Measurements from ENCODE around the gene CCL22. TPM values are rescaled to one million over a fixed set of nuclear protein-coding genes. Genes with fewer than 3 reads are reported as not detected.

The CCL22 gene
- total and polyA plus RNA-seq, 2 donors (not counting 1 experiment from before 2014, with no cell fraction given) = not detected

- no peaks in the 10 kb centered on the region for H4K20me1 ChIP-seq (ENCODE audit: control insufficient read depth, extremely low read depth, insufficient read depth, low read length)
- H3K9me3 ChIP-seq (ENCODE audit: control insufficient read depth, insufficient read depth, low read depth, low read length) = no peaks in the 10 kb centered on the region
- H2AFZ ChIP-seq (ENCODE audit: low read length) = no peak overlapping the region
- no peaks in the 10 kb centered on the region for H3K27me3 ChIP-seq (ENCODE audit: control insufficient read depth, insufficient read depth, low read length)
- peak in 1 of 2 donors; percentile 45 for DNase-seq (ENCODE audit: low read depth in 2 of 2)
- no peak overlapping the region for H3K4me2 ChIP-seq (ENCODE audit: extremely low read depth, insufficient read depth, low read length)
- no peak overlapping the region for H3K4me3 ChIP-seq (replicated peaks in 1 of 4; ENCODE audit: control extremely low read depth in 1 of 4, insufficient read depth in 1 of 4, low read depth in 3 of 4, low read length in 4 of 4)
- H3K4me1 ChIP-seq (ENCODE audit: control insufficient read depth, extremely low read depth, insufficient read depth, low read length) = no peaks in the 10 kb centered on the region
- no peaks in the 10 kb centered on the region for H3K36me3 ChIP-seq (ENCODE audit: control insufficient read depth, insufficient read depth, low read length)
- TF ChIP-seq EZH2 (IDR thresholded peaks at IDR 0.05; ENCODE audit: low read length, missing control alignments) = no peak
- TF ChIP-seq CTCF (conservative IDR thresholded peaks at IDR 0.05 in 1 of 2, IDR thresholded peaks at IDR 0.05 in 1 of 2; ENCODE audit: low read depth in 1 of 2, low read length in 2 of 2) = no peak
- no peak overlapping the region for H3K27ac ChIP-seq (ENCODE audit: insufficient read depth, low read length)
- no peaks in the 10 kb centered on the region for H3K79me2 ChIP-seq (ENCODE audit: control insufficient read depth, insufficient read depth, low read length)
- no peak overlapping the region for H3K9ac ChIP-seq (ENCODE audit: insufficient read depth, low read length)
These were observed 40.2 kb upstream of the CCL22 start for GRCh38 chr16:57318240-57318970.

GRCh38 chr16:57319646-57320045, 38.9 kb upstream of the CCL22 start:
- Histone ChIP-seq H3K4me1 (ENCODE audit: control insufficient read depth, extremely low read depth, insufficient read depth, low read length) (no peaks in the 10 kb centered on the region), H2AFZ (ENCODE audit: low read length) (no peak overlapping the region), H3K9me3 (ENCODE audit: control insufficient read depth, insufficient read depth, low read depth, low read length) (no peaks in the 10 kb centered on the region), H3K36me3 (ENCODE audit: control insufficient read depth, insufficient read depth, low read length) (no peaks in the 10 kb centered on the region), H3K27me3 (ENCODE audit: control insufficient read depth, insufficient read depth, low read length) (no peaks in the 10 kb centered on the region), H3K4me3 (replicated peaks in 1 of 4; ENCODE audit: control extremely low read depth in 1 of 4, insufficient read depth in 1 of 4, low read depth in 3 of 4, low read length in 4 of 4) (no peak overlapping the region), H3K27ac (ENCODE audit: insufficient read depth, low read length) (no peak overlapping the region), H4K20me1 (ENCODE audit: control insufficient read depth, extremely low read depth, insufficient read depth, low read length) (no peaks in the 10 kb centered on the region), H3K9ac (ENCODE audit: insufficient read depth, low read length) (no peak overlapping the region), H3K79me2 (ENCODE audit: control insufficient read depth, insufficient read depth, low read length) (no peaks in the 10 kb centered on the region), H3K4me2 (ENCODE audit: extremely low read depth, insufficient read depth, low read length) (no peak overlapping the region)
- TF ChIP-seq CTCF (conservative IDR thresholded peaks at IDR 0.05 in 1 of 2, IDR thresholded peaks at IDR 0.05 in 1 of 2; ENCODE audit: low read depth in 1 of 2, low read length in 2 of 2) (no peak), EZH2 (IDR thresholded peaks at IDR 0.05; ENCODE audit: low read length, missing control alignments) (no peak)
- no peak for DNase-seq (ENCODE audit: low read depth in 2 of 2)

DNA sequence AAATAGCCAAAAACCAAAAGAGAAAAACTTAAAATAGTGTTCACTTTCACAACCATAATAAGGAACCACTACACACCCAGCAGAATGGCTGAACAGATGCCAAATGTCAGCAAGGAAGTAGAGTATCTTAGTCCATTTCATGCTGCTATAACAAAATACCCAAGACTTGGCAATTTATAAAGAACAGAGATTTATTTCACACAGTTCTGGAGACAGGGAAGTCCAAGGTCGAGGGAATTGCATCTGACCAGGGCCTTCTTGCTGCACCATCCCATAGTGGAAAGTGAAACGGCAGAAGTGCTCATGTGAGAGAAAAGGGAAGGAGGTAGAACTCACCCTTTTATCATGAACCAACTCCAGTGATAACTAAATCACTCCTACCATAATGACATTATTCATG, 33.8 kb upstream of the CCL22 start:
- no peaks in the 10 kb centered on the region for H3K79me2 ChIP-seq (ENCODE audit: control insufficient read depth, insufficient read depth, low read length)
- TF ChIP-seq EZH2 (IDR thresholded peaks at IDR 0.05; ENCODE audit: low read length, missing control alignments) (no peak), CTCF (conservative IDR thresholded peaks at IDR 0.05 in 1 of 2, IDR thresholded peaks at IDR 0.05 in 1 of 2; ENCODE audit: low read depth in 1 of 2, low read length in 2 of 2) (no peak)
- H3K4me2 ChIP-seq (ENCODE audit: extremely low read depth, insufficient read depth, low read length) = no peak overlapping the region
- H3K9ac ChIP-seq (ENCODE audit: insufficient read depth, low read length) = no peak overlapping the region
- no peak overlapping the region for H3K27ac ChIP-seq (ENCODE audit: insufficient read depth, low read length)
- no peaks in the 10 kb centered on the region for H3K4me1 ChIP-seq (ENCODE audit: control insufficient read depth, extremely low read depth, insufficient read depth, low read length)
- no peaks in the 10 kb centered on the region for H3K27me3 ChIP-seq (ENCODE audit: control insufficient read depth, insufficient read depth, low read length)
- H3K4me3 ChIP-seq (replicated peaks in 1 of 4; ENCODE audit: control extremely low read depth in 1 of 4, insufficient read depth in 1 of 4, low read depth in 3 of 4, low read length in 4 of 4) = no peak overlapping the region
- no peak overlapping the region for H2AFZ ChIP-seq (ENCODE audit: low read length)
- DNase-seq (ENCODE audit: low read depth in 2 of 2) = no peak
- no peaks in the 10 kb centered on the region for H4K20me1 ChIP-seq (ENCODE audit: control insufficient read depth, extremely low read depth, insufficient read depth, low read length)
- H3K9me3 ChIP-seq (ENCODE audit: control insufficient read depth, insufficient read depth, low read depth, low read length) = no peaks in the 10 kb centered on the region
- H3K36me3 ChIP-seq (ENCODE audit: control insufficient read depth, insufficient read depth, low read length) = no peaks in the 10 kb centered on the region
